WERI-Rb-1 (cell line): Measurements from ENCODE around the gene DCDC2C.
A peak's percentile ranks its signal among the peaks of the same experiment; 100 is the strongest.
"Not testable (repeated sequence)": the region's sequence is repeated elsewhere in the genome, so short reads cannot be mapped to it uniquely, and the experiment has no call there.

ENCODE experiments used
- DNase-seq: peaks from one replicate; pipeline ENCODE4 v3.0.0-alpha.2; 2020
- H3K27ac ChIP-seq: fragments of 250-450 bp; sonication (Bioruptor Pico); 2 replicates; pipeline ENCODE4 v1.5.1; 2020; ENCODE audit warnings: mild to moderate bottlenecking, moderate library complexity
- H3K27me3 ChIP-seq: fragments of 250-450 bp; sonication (Bioruptor Pico); 2 replicates; pipeline ENCODE4 v1.5.1; 2021; ENCODE audit warnings: mild to moderate bottlenecking, low read depth, moderate library complexity; ENCODE audit not compliant: insufficient read depth, severe bottlenecking
- H3K36me3 ChIP-seq: fragments of 250-450 bp; sonication (Bioruptor Pico); 2 replicates; pipeline ENCODE4 v1.5.1; 2020; ENCODE audit warnings: mild to moderate bottlenecking, moderate library complexity
- H3K4me3 ChIP-seq: 2 replicates; pipeline ENCODE4 v1.5.1; 2011; ENCODE audit warnings: low read depth, mild to moderate bottlenecking, control low read depth, low read length
- H3K9me3 ChIP-seq: fragments of 250-450 bp; sonication (Bioruptor Pico); 2 replicates; pipeline ENCODE4 v1.5.1; 2021; ENCODE audit warnings: mild to moderate bottlenecking, moderate library complexity; ENCODE audit not compliant: severe bottlenecking
- CTCF ChIP-seq: IDR thresholded peaks from 2 replicates; pipeline ENCODE4 v1.5.1; 2011; ENCODE audit warnings: low read depth, mild to moderate bottlenecking, control low read depth, inconsistent platforms, low read length

DCDC2C gene

DNA sequence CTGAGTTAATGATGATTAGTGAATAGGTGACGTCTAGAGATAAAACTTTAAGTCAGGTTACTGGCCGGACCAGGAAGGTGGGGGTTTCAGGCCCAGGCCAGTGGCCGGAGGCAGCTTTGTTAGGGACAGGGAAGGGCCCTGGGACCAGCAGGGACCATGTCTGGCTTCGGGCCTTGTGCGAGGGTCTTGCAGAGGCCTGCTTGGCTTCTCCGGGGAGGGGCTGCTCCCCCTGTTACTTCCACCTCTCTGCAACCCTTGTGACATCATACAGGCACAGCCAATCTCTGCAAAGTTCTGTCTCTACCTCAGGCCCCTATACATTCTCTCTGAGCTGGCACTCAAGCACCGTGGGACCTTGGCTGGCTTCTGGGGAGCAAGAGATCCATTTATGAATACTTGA lies 45.5 kb upstream of the DCDC2C start, which contains the start of gene ALLC:
TSS of gene ALLC (plus strand) at position 320 of the 400 bp plus-strand sequence. CDS start 12,958 bp downstream, outside the sequence.
- no peaks in the 10 kb centered on the region for H3K9me3 ChIP-seq
- peak; percentile 54 for DNase-seq
- no peak within 1 kb of the TSS for H3K4me3 ChIP-seq
- H3K27me3 ChIP-seq: no peaks in the 10 kb centered on the region
- H3K36me3 ChIP-seq: no peaks in the 10 kb centered on the region
- H3K27ac ChIP-seq: peak within 1 kb of the TSS; percentile 97
- TF ChIP-seq CTCF: no peak

GRCh38 chr2:3659447-3660432 lies 43.6 kb upstream of the DCDC2C start:
- peak overlapping the region; percentile 97 for H3K27ac ChIP-seq
- H3K36me3 ChIP-seq: no peaks in the 10 kb centered on the region
- H3K27me3 ChIP-seq: no peaks in the 10 kb centered on the region
- peak overlapping the region; percentile 20 for H3K4me3 ChIP-seq
- H3K9me3 ChIP-seq: no peaks in the 10 kb centered on the region
- DNase-seq: peak; percentile 97
- TF ChIP-seq CTCF: no peak

DNA sequence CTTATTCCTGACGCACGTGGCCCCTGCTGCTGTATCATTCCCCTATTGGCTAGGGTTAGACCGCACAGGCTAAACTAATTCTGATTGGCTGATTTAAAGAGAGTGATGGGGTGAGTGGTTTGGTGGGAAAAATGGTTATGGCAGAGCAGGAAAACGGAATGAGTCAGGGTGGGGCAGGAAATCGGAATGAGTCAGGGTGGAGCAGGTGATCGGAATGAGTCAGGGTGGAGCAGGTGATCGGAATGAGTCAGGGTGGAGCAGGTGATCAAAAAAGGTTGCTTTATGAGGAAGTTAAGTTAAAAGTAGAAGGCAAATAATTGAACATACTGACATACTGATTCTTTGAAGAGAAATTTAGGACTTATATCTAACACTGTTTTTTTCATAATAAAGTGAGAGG lies 42.7 kb upstream of the DCDC2C start:
- DNase-seq: not testable (repeated sequence)
- peak overlapping the region; percentile 97 for H3K27ac ChIP-seq

GRCh38 chr2:3661149-3661660 lies 42.2 kb upstream of the DCDC2C start:
- DNase-seq: peak; percentile 51
- Histone ChIP-seq H3K27me3 (no peaks in the 10 kb centered on the region), H3K36me3 (no peaks in the 10 kb centered on the region), H3K9me3 (no peaks in the 10 kb centered on the region), H3K4me3 (no peak overlapping the region), H3K27ac (peak overlapping the region; percentile 97)
- TF ChIP-seq CTCF: no peak

More for the DNA sequence above, 42.7 kb upstream of the DCDC2C start:
- not testable (repeated sequence) for H3K4me3 ChIP-seq, H3K9me3 ChIP-seq, H3K36me3 ChIP-seq, H3K27me3 ChIP-seq

DNA sequence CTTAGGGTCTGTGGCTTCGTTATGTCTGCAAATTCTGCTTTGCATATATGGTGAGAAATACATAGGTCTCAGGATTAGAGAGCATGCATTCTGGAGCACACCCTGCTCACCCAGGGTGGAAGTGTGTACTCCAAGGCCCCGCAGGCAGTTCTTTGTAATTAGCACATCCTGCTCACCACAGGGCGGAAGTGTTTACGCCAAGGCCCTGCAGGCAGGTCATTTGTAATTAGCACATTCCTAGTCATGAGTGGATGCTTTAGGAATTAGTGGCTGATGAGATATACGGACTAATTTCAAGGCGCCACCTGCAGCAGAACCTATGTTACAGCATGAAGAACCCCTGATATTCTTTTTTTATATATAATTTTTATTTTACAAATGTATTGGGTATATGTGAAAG lies 41.1 kb upstream of the DCDC2C start:
- Histone ChIP-seq H3K27me3 (no peaks in the 10 kb centered on the region), H3K36me3 (no peaks in the 10 kb centered on the region), H3K4me3 (no peak overlapping the region), H3K9me3 (no peaks in the 10 kb centered on the region), H3K27ac (no peak overlapping the region; the same call in 1 of the 2 replicates)
- no peak for TF ChIP-seq CTCF
- DNase-seq: peak; percentile 9

DNA sequence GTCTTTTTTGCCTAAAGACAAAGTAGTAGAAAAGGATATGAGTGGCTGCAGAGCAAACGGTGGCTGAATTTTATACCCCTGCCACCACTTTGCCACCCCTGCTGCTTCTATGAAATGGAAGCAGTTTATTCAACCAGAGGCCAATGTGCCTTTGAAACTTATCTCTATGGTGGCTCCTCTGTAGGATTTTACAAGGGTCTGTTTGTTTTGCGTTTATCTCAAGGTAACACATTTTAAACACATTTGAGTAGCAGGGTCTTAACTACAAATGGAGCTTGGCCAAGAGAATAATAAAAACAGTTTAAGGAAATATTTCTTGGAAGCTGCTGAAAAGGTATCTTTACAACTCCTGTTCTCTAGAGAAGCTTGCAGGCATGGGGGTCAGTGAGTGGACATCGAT lies 39.3 kb upstream of the DCDC2C start:
- Histone ChIP-seq H3K9me3 (no peaks in the 10 kb centered on the region), H3K4me3 (no peak overlapping the region), H3K27ac (no peak overlapping the region), H3K27me3 (no peaks in the 10 kb centered on the region), H3K36me3 (no peaks in the 10 kb centered on the region)
- TF ChIP-seq CTCF: no peak
- no peak for DNase-seq
